ENCODE data around the gene ZNF507.
"Not testable (repeated sequence)": the region's sequence is repeated elsewhere in the genome, so short reads cannot be mapped to it uniquely, and the experiment has no call there.

The ZNF507 gene

DNA sequence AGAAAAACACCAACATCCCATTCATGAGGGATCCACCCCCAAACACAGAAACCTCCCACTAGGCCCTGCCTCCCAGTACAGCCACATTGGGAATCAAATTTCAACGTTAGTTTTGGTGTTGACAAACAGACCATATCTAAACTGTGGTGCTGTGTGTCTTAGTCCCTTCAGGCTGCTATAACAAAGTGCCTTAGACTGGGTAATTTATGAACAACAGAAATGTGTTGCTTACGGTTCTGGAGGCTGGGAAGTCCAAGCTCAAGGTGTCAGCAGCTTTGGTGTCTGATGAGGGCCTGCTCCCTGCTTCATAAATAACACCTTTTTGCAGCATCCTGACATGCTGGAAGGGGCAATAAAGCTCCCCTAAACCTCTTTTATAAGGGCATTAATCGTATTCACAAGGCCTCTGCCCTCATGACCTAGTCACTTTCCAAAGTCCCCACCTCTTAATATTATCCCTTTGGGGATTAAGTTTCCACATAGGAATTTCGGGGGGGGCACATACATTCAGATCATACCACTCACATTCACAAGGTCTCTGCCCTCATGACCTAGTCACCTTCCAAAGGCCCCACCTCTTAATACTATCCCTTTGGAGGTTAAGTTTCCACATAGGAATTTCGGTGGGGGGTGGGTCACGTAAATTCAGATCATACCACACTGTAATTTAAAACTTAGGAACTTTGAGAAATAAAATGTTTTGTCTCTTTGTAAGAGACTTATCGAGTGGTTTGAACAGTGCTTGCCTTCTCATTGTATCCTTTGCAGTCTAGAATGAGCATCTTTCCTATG lies 27.5 kb downstream of the ZNF507 start:
- no peak for DNase-seq

DNA sequence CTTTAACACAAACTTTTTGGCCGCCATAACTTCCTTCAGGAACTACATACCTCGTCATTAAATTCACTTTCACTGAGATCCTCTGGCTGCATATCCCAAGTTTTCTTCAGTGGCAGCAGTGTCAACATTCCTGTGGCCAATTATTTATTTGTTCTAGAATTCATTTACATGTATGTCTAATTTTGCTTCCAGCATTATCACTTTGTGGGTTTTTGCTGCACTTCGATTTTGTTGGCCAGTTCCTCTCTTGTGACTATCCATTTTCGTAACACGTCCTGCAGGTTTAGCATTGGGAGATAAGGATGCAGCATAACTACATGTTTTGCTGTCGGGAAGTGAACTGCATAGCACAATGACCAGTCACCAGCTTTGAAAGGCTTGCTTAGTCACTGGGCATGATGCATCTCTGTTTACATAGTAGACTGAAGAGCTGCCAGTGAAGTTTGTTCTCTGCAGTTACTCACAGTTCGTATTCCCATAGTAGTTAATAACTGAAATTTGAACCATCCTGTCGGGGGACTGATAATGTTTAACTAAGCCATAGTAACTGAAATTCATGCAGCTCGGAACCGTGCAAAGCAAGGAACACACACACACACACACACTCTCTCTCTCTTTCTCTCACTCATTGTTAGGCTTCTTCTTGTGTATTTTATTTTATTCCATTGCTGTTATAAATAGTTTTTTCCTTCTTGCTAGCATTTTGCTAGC lies 28.3 kb downstream of the ZNF507 start:
- no peak for DNase-seq

DNA sequence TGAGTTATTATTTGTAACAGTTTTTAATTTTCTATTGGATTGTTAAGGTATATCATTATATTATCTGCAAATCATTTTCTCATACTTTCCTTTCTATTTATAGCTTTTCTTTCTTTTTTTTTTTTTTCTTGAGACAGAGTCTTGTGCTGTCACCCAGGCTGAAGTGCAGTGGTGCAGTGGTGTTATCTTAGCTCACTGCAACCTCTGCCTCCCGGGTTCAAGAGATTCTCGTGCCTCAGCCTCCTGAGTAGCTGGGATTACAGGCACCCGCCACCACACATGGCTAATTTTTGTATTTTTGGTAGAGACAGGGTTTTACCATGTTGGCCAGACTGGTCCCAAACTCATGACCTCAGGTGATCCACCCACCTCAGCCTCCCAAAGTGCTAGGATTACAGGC lies 29.0 kb downstream of the ZNF507 start:
- DNase-seq = not testable (repeated sequence)

DNA sequence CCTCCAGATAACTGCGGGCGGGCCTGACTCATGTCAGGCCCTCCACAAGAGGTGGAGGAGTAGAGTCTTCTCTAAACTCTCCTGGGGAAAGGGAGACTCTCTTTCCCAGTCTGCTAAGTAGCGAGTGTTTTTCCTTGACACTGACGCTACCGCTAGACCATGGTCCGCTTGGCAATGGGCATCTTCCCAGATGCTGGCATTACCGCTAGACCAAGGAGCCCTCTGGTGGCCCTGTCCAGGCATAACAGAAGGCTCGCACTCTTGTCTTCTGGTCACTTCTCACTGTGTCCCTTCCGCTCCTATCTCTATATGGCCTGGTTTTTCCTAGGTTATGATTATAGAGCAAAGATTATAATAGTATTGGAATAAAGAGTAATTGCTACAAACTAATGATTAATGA lies 31.7 kb downstream of the ZNF507 start:
- not testable (repeated sequence) for DNase-seq

DNA sequence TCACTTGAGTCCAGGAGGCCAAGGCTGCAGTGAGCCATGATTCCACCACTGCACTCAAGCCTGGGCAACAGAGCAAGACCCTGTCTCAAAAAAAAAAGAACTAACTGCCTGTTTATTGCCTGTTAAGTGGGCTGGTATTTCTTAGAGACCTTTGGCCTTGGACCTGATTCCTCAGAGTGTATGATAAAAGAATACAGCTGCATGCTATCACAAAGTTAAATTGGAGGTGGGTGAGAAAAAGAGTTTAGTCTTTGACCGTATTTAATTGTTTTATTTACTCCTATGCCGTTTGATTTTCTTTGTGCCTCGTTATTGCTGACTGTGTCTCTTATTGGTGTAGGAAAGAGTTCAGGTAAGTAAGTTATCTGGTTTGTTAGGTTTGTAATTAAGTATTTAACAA lies 34.9 kb downstream of the ZNF507 start:
- no peak for DNase-seq

DNA sequence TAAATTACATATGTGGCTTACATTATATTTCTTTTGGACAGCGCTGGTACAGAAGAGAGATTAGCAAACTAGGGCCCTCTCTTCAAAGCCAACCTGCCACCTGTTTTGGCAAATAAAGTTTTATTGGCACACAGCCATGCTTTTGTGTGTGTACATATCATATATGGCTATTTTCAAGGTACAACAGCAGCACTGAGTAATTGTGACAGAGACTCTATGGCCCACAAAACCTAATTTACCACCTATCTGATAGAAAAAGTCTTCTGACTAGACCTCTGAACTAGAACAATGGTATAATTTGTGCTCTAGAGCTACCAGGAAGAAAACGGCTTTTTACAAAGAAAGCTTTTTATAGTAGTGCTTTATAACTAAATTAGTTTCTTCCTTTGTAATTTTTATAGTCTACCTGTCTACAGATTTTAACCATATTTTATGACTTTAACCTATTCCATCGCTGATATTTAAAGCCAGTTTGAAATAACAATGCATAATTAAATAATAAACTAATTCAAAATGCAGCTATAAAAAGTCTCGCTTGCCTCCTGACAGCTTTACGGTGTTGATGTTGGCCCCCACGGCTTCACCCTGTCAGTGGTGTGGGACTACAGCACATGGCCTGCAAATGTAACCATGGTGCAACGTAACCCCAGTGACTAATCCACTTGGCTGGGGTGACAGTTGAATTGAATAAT lies 42.4 kb downstream of the ZNF507 start:
- no peak for DNase-seq

DNA sequence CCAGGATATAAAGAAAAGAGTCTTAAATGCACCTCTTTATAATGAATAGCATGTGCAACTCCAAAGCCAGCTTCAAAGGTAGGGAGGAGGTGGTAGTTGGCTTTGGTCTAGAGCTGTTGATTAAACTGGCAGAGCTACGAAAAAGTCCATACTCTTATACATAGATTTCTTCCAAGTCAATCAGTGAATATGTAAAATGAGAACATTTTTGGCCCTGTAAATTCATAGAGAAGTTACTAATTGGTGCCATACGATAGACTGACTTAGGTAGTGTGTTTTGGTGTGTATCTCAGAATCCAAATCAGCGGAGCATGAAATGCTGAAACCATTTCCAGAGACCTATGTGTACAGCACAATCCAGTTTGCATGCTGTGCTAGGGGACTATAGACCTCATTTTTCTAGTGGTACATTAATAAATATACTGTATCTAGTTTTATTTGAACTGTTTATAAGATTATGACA lies 43.0 kb downstream of the ZNF507 start:
- DNase-seq = no peak

DNA sequence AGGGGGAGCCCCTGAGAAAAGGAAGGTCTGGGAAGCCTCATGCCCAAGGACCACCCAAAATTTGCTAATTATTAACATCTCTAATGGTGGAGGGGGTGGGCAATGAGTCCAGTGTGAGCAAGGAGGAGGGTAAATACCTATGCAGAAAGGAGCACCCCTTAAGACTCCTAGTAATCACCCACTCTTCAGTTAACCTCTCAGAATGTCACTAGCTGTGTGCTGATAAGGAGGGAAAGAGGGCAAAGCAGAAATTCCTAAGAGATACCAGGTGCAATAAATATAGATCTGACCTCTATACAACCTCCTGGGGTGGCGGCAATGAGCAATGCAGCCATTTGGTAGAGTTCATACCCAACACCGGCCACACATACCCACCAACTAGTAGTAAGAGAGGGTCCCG lies 47.5 kb downstream of the ZNF507 start:
- DNase-seq = no peak

DNA sequence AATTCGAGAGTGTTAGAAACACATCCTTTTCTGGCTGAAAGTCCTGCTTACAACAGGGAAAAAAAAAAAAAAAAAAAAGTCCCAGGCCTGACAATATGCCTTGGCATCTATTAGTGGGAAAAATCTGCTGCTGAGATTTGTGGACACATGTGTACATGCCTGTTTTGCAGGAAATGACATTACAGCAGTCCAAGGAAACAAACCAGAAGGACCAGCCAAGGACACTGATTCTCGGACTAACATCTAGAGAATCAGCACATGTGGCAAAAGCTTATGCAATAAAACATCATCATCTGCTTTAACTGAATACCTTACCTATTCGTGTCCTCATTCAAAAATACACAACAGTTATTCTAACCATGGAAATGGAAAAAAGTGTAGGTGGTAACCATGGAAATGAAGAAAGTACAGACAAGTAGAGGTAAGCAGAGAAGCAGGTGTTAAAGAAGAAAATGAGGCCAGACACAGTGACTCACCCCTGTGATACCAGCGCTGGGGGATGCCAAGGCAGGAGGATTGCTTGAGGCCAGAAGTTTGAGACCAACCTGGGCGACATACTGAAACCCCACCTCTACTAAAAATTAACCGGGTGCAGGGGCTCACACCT lies 50.7 kb downstream of the ZNF507 start:
- no peak for DNase-seq

DNA sequence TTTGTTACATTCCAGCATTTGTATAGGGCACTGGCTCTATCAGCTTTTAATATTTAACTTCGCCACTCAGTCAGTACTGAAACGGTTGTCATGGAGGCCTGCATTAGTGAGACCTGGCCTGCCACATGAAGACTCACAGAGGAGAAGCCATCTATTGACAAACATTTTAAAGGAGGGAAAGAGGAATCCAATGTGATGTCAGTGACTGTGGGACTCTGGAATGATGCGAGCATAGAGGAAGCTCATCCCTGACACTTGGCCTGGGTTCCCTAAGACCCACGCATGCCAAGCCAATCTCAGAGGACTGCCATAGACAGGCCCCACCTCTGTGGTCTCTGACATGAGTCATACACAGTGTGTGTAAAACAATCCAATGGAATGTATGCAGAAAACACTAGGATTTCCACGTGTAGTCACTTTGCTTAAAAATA lies 52.3 kb downstream of the ZNF507 start:
- no peak for DNase-seq

DNA sequence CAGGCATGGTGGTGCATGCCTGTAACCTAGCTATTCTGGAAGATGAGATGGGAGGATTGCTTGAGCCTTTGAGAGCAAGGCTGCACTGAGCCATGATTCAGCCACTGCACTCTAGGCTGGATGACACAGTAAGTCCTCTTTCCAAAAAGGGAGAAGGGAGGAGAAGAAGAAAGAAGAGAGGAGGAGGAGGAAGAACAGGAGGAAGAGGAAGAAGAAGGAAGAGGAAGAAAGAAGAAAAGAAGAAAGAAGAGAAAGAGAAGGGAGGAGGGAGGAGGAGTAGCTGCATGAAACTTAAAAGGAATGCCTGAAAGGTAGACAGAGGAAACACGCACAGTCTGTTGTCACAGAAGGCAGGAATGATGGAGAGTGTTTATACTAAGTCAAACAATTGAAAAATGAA lies 56.6 kb downstream of the ZNF507 start:
- no peak for DNase-seq

DNA sequence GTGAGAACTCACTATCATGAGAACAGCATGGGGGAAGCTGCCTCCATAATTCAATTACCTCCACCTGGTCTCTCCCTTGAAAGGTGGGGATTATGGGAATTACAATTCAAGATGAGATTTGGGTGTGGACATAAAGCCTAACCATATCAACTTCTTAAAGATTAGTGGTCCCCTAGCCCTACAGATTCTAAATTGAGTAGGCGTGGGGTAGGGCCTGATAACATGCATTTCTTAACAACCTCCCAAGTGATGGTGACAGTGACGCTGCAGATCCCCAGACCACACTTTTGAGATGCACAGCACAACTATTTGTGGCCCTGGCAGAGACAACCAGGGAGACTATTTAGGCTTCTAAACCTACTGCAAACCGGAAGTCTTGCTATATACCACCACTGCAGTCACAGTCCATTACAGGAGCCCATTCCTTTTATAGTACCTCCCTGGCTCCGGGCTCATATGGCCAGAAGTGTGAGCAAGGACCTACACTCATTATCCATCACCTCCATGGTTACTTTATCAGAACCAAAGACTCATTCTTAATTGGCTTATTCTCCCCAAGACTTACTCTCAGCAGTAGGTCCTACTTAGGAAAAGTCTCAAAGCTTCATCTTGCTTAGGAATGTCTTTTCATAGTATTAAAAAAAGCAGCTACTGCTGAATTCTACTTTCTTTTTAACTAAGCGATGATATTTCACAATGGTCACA lies 58.0 kb downstream of the ZNF507 start:
- DNase-seq = no peak

DNA sequence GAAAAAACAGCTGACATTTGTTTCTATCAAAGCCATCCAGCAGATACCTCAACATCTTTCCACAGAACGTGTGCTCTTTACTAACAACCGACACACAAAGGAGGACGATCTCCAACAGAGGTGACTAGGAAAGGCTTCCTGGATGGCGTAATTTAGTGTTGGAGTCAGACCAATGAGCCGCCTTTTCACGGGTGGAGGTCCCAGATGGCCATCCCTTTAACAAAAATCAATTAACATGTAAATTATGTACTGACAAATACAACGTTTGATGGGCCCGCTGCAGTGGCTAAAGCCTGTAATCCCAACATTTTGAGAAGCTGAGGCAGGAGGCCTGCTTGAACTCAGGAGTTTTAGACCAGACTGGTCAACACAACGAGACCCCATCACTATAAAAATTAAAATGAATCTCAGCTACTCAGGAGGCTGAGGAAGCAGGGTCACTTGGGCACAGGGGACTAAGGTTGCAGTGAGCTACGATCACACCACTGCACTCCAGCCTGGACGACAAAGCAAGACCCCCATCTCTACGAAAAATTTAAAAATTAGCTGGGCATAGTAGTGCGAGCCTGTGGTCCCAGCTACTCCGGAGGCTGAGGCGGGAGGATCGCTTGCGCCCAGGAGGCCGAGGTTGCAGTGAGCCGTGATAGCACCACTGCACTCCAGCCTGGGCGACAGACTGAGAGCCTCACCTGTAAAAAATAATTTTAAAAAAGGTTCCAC lies 59.0 kb downstream of the ZNF507 start:
- no peak for DNase-seq

DNA sequence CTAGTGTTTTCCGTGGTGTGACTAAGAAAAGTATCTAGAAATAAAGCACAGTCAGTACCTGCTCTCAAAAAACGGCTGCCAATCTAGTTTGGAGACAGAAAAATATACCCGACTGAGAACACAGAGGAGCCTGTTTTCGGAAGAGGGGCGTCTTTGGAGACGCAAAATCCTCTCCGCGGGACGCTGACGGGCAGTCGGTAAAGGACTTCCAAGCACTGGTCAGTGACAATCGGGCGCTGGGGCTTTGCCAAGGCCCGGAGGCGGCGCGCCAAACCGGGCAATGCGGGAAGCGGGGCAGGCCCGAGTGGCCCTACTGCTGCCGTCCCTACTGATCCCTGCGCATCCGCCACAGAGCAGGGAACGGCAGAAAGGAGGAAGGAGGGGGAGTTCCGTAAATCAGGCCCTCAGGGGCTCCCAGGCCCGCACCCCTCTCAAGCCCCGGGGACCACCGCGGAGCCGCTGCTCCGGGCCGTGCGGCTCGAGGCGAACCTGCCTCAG lies 59.6 kb downstream of the ZNF507 start:
- no peak for DNase-seq

DNA sequence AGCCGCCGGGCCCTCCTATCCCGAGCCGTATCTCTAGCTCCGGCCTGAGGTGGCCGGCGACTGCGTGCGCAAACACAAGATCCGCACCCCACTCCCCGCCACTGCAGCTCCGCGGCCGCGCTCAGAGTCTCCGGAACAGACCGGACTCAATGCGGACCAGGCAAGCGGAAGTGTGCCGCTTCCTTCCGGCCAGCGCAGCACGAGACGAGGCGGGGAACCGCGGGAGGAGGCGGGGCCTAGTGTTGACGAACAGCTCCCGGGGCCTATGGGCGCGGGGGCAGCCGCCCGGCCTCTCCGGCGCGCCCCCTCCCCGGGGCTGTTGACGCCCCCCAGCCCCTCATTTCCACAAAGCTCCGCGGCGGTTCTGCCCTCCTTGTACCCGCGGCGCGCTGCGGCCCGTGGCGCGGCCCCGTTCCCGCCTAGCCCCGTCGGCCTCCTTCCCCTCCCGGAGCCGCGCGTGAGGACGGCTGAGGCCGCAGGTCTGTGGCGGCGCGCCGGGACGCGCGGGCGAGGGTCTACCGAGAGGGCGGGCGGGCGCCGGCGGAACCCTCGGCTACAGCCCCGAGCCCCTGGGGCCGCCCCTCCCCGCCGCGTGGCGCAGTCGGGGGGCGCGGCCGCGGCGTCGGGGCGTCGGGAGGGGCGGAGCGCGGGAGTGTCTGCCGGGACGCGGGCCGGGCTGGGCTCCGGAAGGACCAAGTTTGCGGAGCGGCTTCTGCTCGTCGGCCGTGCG lies 60.2 kb downstream of the ZNF507 start, which contains the start of gene DPY19L3:
TSS of gene DPY19L3 (plus strand) at position 340 of the 730 bp plus-strand sequence. CDS start 2,484 bp downstream, outside the sequence.
- peak; percentile 79 for DNase-seq

DNA sequence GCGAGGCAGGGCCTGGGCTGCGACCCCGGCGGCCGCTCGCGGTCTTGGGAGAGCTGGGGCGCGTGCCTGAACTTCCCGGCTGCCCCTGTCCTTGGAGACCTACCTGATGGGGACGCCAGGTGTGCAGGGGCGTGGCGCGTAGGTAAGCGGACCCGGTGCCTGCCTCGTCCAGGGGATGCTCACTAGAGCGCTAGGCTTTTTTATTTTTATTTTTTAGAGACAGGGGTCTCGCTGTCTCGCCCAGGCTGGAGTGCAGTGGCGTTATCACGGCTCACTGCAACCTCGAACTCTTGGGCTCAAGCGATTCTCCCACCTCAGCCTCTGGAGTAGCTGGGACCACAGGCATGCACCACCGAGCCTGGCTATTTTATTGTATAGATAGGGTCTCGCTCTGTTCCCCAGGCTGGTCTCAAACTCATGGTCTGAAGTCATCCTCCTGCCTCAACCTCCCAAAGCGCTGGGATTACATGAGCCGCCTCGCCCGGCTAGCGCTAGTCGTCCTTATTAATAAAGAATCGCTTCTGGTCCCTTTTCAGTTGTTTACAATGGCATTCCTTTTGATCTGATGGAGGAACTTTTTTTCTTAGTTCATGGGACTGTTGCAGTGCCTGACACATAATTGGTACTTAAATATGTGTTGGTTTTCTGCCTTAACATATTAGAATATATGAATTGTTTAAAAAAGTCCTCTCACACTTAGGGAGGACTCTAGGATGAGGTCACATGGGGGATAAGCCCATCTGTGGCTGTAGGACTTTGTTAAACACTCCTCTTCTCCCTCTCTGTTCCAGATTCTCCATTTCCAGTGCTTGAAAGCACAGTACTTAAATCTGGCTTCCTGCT lies 61.0 kb downstream of the ZNF507 start:
- no peak for DNase-seq

DNA sequence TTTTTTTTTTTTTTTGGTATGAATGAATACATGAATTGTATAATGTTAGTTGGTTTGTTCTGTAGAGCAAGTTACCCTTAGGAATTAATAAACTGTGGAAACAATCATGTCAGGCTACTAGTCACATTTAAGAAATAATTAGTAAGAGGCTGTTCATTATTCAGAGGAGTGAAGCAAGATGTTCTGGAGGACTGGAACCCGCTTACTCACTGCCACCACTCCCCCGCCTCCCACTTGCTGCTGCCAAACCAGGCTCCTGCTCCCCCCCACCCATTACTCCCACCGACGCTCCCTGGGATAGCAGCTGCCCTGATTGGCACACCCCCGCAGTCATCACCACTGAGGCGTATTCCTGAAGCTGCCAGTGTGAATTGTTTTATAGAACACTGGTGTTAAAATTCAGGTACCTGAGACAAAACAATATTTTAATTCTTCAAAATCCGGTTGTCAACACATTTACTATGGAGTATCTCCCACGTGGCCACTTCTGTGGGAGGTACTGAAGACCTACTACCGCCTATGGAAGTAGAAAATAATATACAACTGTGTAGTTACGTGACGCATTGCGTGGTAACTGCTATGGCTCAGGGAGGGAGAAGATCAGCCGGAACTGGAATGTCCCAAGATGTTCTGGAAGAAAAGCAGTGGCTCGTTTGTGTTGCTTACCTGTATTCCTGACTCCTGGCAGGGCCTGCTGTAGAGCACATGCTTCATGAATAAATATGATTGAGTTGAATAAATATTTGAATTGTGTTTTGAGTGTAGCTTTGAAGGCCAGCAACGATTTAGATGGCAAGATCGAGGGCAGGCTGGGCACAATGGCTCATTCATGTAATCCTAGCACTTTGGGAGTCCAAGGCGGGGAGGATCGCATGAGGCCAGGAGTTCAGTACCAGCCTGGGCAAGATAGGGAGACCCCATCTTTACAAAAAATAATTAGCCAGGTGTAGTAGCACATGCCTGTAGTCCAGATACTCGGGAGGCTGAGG lies 61.9 kb downstream of the ZNF507 start:
- DNase-seq = no peak

DNA sequence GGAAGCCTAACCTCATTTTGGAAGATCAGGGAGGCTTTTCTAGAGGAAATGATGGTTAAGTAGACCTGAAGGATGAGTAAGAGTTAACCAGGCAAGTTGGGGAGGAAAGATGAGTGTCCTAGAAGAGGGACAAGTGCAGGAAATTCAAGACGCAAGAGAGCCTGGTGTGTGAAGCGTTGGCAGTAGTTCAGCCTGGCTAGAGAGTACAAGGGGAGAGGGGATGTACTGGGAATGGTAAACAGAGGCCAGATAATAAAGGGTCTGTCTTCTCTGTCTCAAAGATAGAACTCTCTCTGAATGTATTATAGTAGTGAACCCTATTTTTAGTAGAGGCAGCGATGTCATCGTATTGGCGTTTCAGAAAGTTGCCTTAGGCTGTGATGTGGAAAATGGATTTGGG lies 69.8 kb downstream of the ZNF507 start:
- no peak for DNase-seq

DNA sequence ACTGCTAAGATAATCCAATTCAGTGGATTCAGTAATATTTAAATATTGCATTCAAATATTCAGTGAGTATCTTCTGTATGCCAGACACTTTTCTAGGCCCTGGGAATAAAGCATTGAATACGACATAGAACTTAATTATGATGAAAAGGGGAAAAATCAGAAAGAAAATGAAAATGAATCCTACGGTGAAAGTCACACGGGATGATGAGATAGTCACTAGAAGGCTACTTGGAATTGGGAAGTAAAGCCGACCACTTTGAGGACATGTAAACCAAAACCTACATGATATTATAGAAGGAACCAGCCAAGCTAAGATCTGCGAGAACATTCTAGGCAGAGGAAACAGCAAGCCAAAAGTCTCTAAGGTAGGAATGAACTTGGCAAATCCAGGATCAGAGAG lies 70.3 kb downstream of the ZNF507 start:
- no peak for DNase-seq
